HCT116 (cell line): ENCODE data around the gene SLC22A13. TPM values are rescaled to one million over a fixed set of nuclear protein-coding genes. Genes with fewer than 3 reads are reported as not detected.

Experiments
- ATAC-seq: fragments of 200-7000 bp; cut with Tn5 transposase; 2 replicates; pipeline ENCODE4 v1.9.1; 2020; ENCODE audit warnings: mild to moderate bottlenecking, moderate library complexity
- BruUV-seq: library from RNA; stranded (reverse); fragments of 400-500 nt; replicated peaks from 2 replicates; lab custom pipeline; 2021; lab: Mats Ljungman, UMichigan
- CTCF ChIA-PET: fragments of 300-600 bp; sonication (Branson Sonifier 250); formaldehyde crosslinking; loops from one replicate; lab custom pipeline; 2021; ENCODE audit warnings: antibody characterized with exemption; lab: Charles Lee
- POLR2A ChIA-PET: fragments of 300-600, 350-600 bp; sonication (Branson Sonifier 250); formaldehyde crosslinking; loops from one replicate; lab custom pipeline; 2021; ENCODE audit warnings: antibody characterized with exemption; lab: Charles Lee
- RAD21 ChIA-PET, 2 experiments: fragments of 300-600 bp; sonication (Branson Sonifier 250); formaldehyde crosslinking; loops; one replicate each; lab custom pipeline; 2023; ENCODE audit warnings: low total read pairs in 2 of 2; ENCODE audit not compliant: uncharacterized antibody in 2 of 2, unreplicated experiment in 2 of 2, low non-redundant PET in 1 of 2; lab: Charles Lee
- DNase-seq: peaks from one replicate; pipeline ENCODE4 v3.0.0-alpha.2; 2010; ENCODE audit warnings: low read depth, low spot score
- H2AFZ ChIP-seq: fragments of 200-600 bp; shearing (Covaris generic), sonication (generic); 2 replicates; pipeline ENCODE4 v1.6.1; 2017; ENCODE audit warnings: low read depth, mixed run types, mixed read lengths, antibody characterized with exemption, low read length; ENCODE audit not compliant: poor library complexity, severe bottlenecking
- H3K27ac ChIP-seq: 2 replicates; pipeline ENCODE4 v1.5.1; 2012; ENCODE audit warnings: low read depth, low read length
- H3K27me3 ChIP-seq: fragments of 200-600 bp; sonication (generic); 2 replicates; pipeline ENCODE4 v1.6.1; 2016; ENCODE audit warnings: mixed run types, low read length, mixed read lengths; ENCODE audit not compliant: insufficient read depth
- H3K36me3 ChIP-seq, 2 experiments: fragments of 200-500 bp in 1 of 2; fragments of 200-600 bp in 1 of 2; sonication (Bioruptor generic) in 1 of 2; sonication (generic) in 1 of 2; 2 replicates each; pipeline versions ENCODE4 v1.5.1 to v1.6.1; 2014 to 2016; ENCODE audit warnings: low read length in 2 of 2, inconsistent platforms in 1 of 2, mixed read lengths in 1 of 2, mixed run types in 1 of 2; ENCODE audit not compliant: insufficient read depth in 2 of 2, control insufficient read depth in 1 of 2
- H3K4me1 ChIP-seq, 2 experiments: fragments of 200-600 bp in 1 of 2; sonication (generic) in 1 of 2; 2 replicates each; pipeline versions ENCODE4 v1.5.1 to v1.6.1; 2012 to 2017; ENCODE audit warnings: low read length in 2 of 2, inconsistent platforms in 1 of 2, mild to moderate bottlenecking in 1 of 2, mixed read lengths in 1 of 2, mixed run types in 1 of 2, moderate library complexity in 1 of 2; ENCODE audit not compliant: insufficient read depth in 2 of 2, control insufficient read depth in 1 of 2
- H3K4me2 ChIP-seq: fragments of 200-600 bp; sonication (generic); 2 replicates; pipeline ENCODE4 v1.6.1; 2017; ENCODE audit warnings: mixed run types, low read length, mixed read lengths
- H3K4me3 ChIP-seq, 2 experiments: fragments of 200-600 bp in 1 of 2; sonication (generic) in 1 of 2; replicated peaks in 1 of 2; 2 replicates each; pipeline ENCODE4 v1.5.1; 2011 to 2016; ENCODE audit warnings: low read length in 2 of 2, control low read depth in 1 of 2, low read depth in 1 of 2, mild to moderate bottlenecking in 1 of 2, mixed read lengths in 1 of 2, mixed run types in 1 of 2
- H3K79me2 ChIP-seq: fragments of 200-600 bp; sonication (generic); 2 replicates; pipeline ENCODE4 v1.6.1; 2017; ENCODE audit warnings: mild to moderate bottlenecking, mixed run types, low read length, moderate library complexity, mixed read lengths; ENCODE audit not compliant: insufficient read depth
- H3K9ac ChIP-seq: fragments of 200-600 bp; sonication (generic); 2 replicates; pipeline ENCODE4 v1.6.1; 2016; ENCODE audit warnings: low read length, mixed read lengths
- H3K9me2 ChIP-seq: fragments of 200-600 bp; sonication (generic), shearing (Covaris generic); 2 replicates; pipeline ENCODE4 v1.6.1; 2017; ENCODE audit warnings: mixed run types, mild to moderate bottlenecking, moderate library complexity; ENCODE audit not compliant: insufficient read depth
- H3K9me3 ChIP-seq, 2 experiments: fragments of 200-500 bp in 1 of 2; fragments of 200-600 bp in 1 of 2; sonication (Bioruptor generic) in 1 of 2; sonication (generic) in 1 of 2; 2 replicates each; pipeline ENCODE4 v1.6.1; 2014 to 2017; ENCODE audit warnings: low read length in 2 of 2, mixed read lengths in 2 of 2, inconsistent platforms in 1 of 2, low read depth in 1 of 2, mild to moderate bottlenecking in 1 of 2, mixed run types in 1 of 2, moderate library complexity in 1 of 2; ENCODE audit not compliant: control insufficient read depth in 1 of 2, insufficient read depth in 1 of 2
- H4K20me1 ChIP-seq: fragments of 200-600 bp; sonication (generic), shearing (Covaris generic); 2 replicates; pipeline ENCODE4 v1.6.1; 2017; ENCODE audit warnings: mixed run types, mild to moderate bottlenecking, moderate library complexity; ENCODE audit not compliant: insufficient read depth
- ELF1 ChIP-seq: IDR thresholded peaks from 2 replicates; pipeline ENCODE4 v1.6.1; 2012; ENCODE audit warnings: low read depth, borderline replicate concordance
- JUND ChIP-seq: IDR thresholded peaks from 2 replicates; pipeline ENCODE4 v1.6.1; 2012
- POLR2AphosphoS5 ChIP-seq: IDR thresholded peaks from 2 replicates; pipeline ENCODE4 v1.6.1; 2011; ENCODE audit warnings: mild to moderate bottlenecking, low read depth, low read length, moderate library complexity
- TCF7L2 ChIP-seq: IDR thresholded peaks from 2 replicates; pipeline ENCODE4 v1.7.0; 2011; ENCODE audit warnings: borderline replicate concordance, inconsistent platforms; ENCODE audit not compliant: insufficient read depth, insufficient read length; ENCODE audit errors: extremely low read depth
- YY1 ChIP-seq: IDR thresholded peaks from 2 replicates; pipeline ENCODE4 v1.6.1; 2011; ENCODE audit warnings: low read length, low read depth, moderate library complexity, mild to moderate bottlenecking; ENCODE audit not compliant: insufficient replicate concordance; ENCODE audit errors: extremely low read depth
- ZFX ChIP-seq: fragments of 450-650 bp; IDR thresholded peaks from 2 replicates; pipeline ENCODE4 v1.6.1; 2017
- intact Hi-C: fragments of 100-400 bp; cut with micrococcal nuclease; formaldehyde crosslinking; loops from 2 replicates; pipeline ENCODE4 v1.10.0; 2022
- total RNA-seq: library from RNA; stranded (reverse); gene quantifications from one replicate; pipeline ENCODE4 v1.2.1, GENCODE V29; 2021; ENCODE audit not compliant: unreplicated experiment
- TF ChIP-seq, protein P1 (sequence below), 3 experiments: fragments of 200-600 bp in 1 of 3; sonication (generic) in 1 of 3; IDR thresholded peaks in 2 of 3; conservative IDR thresholded peaks in 1 of 3; 2 replicates each; pipeline ENCODE4 v1.5.1; 2012 to 2017; ENCODE audit warnings: low read depth in 2 of 3, low read length in 2 of 3, antibody characterized with exemption in 1 of 3, borderline replicate concordance in 1 of 3, control low read depth in 1 of 3, mild to moderate bottlenecking in 1 of 3, mixed read lengths in 1 of 3, mixed run types in 1 of 3, moderate library complexity in 1 of 3; ENCODE audit not compliant: insufficient read depth in 1 of 3
- TF ChIP-seq, protein P2 (sequence below): IDR thresholded peaks from 2 replicates; pipeline ENCODE4 v1.6.1; 2012

The SLC22A13 gene
- total RNA-seq, 1 experiment from 2014 or later = 0.47 TPM

DNA sequence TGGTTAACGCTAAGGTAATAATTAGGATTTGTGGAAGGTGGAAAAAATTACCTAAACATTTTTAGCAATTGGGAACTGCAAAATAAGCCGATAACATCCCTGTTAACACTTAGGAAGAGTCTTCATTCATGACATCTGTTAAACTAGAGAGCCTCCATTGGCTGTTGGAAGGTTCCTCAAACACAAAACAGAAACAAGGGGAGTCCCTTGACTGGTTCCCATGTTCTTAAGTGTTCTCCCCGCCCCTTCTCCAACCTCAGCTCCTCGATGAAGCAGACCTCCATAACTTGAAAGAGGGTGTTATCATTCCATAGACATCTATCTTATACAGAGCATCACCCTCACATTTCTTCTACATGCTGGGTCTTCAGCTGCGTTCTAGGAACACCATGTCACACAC, 2.5 kb downstream of the SLC22A13 start:
- ChIA-PET CTCF (no interaction called here), RAD21 (no interaction called here)

DNA sequence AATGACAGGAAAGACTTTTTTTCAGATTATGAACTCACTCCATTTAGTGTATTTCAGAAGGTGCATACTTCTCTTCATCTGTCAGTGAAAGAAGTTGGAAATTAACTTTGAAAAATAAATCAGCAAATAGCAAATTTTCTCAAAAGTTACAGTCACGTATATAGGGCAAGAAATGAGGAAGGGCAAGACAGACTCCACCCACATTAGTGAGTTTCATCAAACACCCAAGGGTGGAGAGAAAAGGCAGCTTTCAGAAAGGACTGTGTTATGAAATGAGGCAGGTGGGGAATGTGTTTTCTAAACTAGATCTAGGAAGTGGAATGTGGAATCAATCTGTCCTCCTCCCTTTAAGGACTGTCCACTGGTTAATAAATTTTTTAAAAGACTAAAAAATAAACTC, 2.9 kb downstream of the SLC22A13 start:
- no peak overlapping the region for H3K9ac ChIP-seq
- peaks cover 0 to 2% of the 10 kb centered on the region in 2 experiments; a peak in 1 of 4 replicates for H3K4me1 ChIP-seq
- RAD21 ChIA-PET = no interaction called here

More for the DNA sequence above, 2.5 kb downstream of the SLC22A13 start:
- Histone ChIP-seq H3K27me3 (no peaks in the 10 kb centered on the region), H3K4me1 (peaks cover 0 to 2% of the 10 kb centered on the region in 2 experiments; a peak in 1 of 4 replicates), H4K20me1 (no peaks in the 10 kb centered on the region), H3K36me3 (no peaks in the 10 kb centered on the region), H3K9me2 (no peaks in the 10 kb centered on the region), H3K4me3 (no peak overlapping the region), H3K4me2 (no peak overlapping the region), H3K9me3 (no peaks in the 10 kb centered on the region), H3K79me2 (no peaks in the 10 kb centered on the region), H3K9ac (no peak overlapping the region), H2AFZ (no peak overlapping the region), H3K27ac (no peak overlapping the region)
- no peak for DNase-seq
- POLR2A ChIA-PET = no interaction called here
- no TSS peak for BruUV-seq
- no peak for ATAC-seq
- intact Hi-C loops = no loop called here
- no peak for TF ChIP-seq ZFX
- TF ChIP-seq TCF7L2 = no peak
- TF ChIP-seq, protein P1, sequence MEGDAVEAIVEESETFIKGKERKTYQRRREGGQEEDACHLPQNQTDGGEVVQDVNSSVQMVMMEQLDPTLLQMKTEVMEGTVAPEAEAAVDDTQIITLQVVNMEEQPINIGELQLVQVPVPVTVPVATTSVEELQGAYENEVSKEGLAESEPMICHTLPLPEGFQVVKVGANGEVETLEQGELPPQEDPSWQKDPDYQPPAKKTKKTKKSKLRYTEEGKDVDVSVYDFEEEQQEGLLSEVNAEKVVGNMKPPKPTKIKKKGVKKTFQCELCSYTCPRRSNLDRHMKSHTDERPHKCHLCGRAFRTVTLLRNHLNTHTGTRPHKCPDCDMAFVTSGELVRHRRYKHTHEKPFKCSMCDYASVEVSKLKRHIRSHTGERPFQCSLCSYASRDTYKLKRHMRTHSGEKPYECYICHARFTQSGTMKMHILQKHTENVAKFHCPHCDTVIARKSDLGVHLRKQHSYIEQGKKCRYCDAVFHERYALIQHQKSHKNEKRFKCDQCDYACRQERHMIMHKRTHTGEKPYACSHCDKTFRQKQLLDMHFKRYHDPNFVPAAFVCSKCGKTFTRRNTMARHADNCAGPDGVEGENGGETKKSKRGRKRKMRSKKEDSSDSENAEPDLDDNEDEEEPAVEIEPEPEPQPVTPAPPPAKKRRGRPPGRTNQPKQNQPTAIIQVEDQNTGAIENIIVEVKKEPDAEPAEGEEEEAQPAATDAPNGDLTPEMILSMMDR (IDR thresholded peaks at IDR 0.05 in 2 of 3, conservative IDR thresholded peaks at IDR 0.05 in 1 of 3; ENCODE audit: borderline replicate concordance in 1 of 3, insufficient read depth in 1 of 3, low read depth in 2 of 3, low read length in 2 of 3) = no peak

More for the DNA sequence above, 2.9 kb downstream of the SLC22A13 start:
- H3K79me2 ChIP-seq = no peaks in the 10 kb centered on the region
- no peaks in the 10 kb centered on the region for H4K20me1 ChIP-seq
- ChIA-PET POLR2A (no interaction called here), CTCF (no interaction called here)
- intact Hi-C loops = no loop called here
- H3K4me2 ChIP-seq = no peak overlapping the region
- TF ChIP-seq JUND (no peak), ZFX (no peak), POLR2AphosphoS5 (no peak), YY1 (no peak), ELF1 (no peak)
- TF ChIP-seq, protein P2, sequence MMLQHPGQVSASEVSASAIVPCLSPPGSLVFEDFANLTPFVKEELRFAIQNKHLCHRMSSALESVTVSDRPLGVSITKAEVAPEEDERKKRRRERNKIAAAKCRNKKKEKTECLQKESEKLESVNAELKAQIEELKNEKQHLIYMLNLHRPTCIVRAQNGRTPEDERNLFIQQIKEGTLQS = no peak
- DNase-seq (no peak), ATAC-seq (no peak)
- no peaks in the 10 kb centered on the region for H3K9me2 ChIP-seq
- no peak overlapping the region for H3K4me3 ChIP-seq
- H2AFZ ChIP-seq = no peak overlapping the region
- no peak overlapping the region for H3K27ac ChIP-seq
- no TSS peak for BruUV-seq
- no peaks in the 10 kb centered on the region for H3K27me3 ChIP-seq
- no peaks in the 10 kb centered on the region for H3K36me3 ChIP-seq
- H3K9me3 ChIP-seq = no peaks in the 10 kb centered on the region
